Vagina (tissue), 2 donors: ENCODE results near the gene FAM171A2. TPM values are rescaled to one million over a fixed set of nuclear protein-coding genes. Genes with fewer than 3 reads are reported as not detected.
A peak's percentile ranks its signal among the peaks of the same experiment; 100 is the strongest.

Experiments used
- DNase-seq, 2 donors: peaks; one replicate each; pipeline ENCODE4 v3.0.0-alpha.2; 2017; ENCODE audit errors: extremely low spot score in 2 of 2
- H3K27ac ChIP-seq: fragments of 200-600 bp; sonication (generic); one replicate; pipeline ENCODE4 v1.5.1; 2019
- H3K27me3 ChIP-seq: fragments of 200-600 bp; sonication (generic); one replicate; pipeline ENCODE4 v1.5.1; 2019
- H3K36me3 ChIP-seq, 2 donors: fragments of 200-600 bp; sonication (generic); one replicate each; pipeline ENCODE4 v1.5.1; 2017 to 2019
- H3K4me1 ChIP-seq: fragments of 200-600 bp; sonication (generic); one replicate; pipeline ENCODE4 v1.5.1; 2019
- H3K4me3 ChIP-seq, 2 donors: fragments of 200-600 bp; sonication (generic); 1 replicate in 1 of 2; 2 replicates in 1 of 2; pipeline ENCODE4 v1.5.1; 2016 to 2019
- H3K9me3 ChIP-seq: fragments of 200-600 bp; sonication (generic); one replicate; pipeline ENCODE4 v1.5.1; 2019
- CTCF ChIP-seq, 3 experiments: fragments of 450-650 bp in 2 of 3; fragments of 200-600 bp in 1 of 3; sonication (generic) in 1 of 3; IDR thresholded peaks; one replicate each; pipeline ENCODE4 v1.5.1; 2017 to 2019; ENCODE audit warnings: antibody characterized with exemption in 3 of 3, mild to moderate bottlenecking in 2 of 3, moderate library complexity in 2 of 3
- POLR2A ChIP-seq, 2 donors: fragments of 450-650 bp; IDR thresholded peaks; one replicate each; pipeline ENCODE4 v1.6.1; 2017; ENCODE audit warnings: antibody characterized with exemption in 2 of 2, mild to moderate bottlenecking in 2 of 2, moderate library complexity in 2 of 2
- POLR2AphosphoS5 ChIP-seq, 2 donors: sonication (generic); formaldehyde crosslinking; IDR thresholded peaks; one replicate each; pipeline ENCODE4 v1.9.0; 2017; ENCODE audit warnings: antibody characterized with exemption in 2 of 2, mild to moderate bottlenecking in 2 of 2, low read depth in 1 of 2; ENCODE audit not compliant: insufficient read depth in 1 of 2
- intact Hi-C: fragments of 100-400 bp; cut with DNase I; formaldehyde crosslinking; loops from one replicate; pipeline ENCODE4 v1.15.1; 2023
- total RNA-seq: library from RNA; depleted of rRNA; stranded (reverse); fragments of >200 nt; gene quantifications from one replicate; pipeline ENCODE4 v1.2.3, GENCODE V29; 2016

Gene FAM171A2
- total RNA-seq, 1 donor from 2014 or later = 4.2 TPM

GRCh38 chr17:44315760-44316731 lies 47.6 kb downstream of the FAM171A2 start:
- Histone ChIP-seq H3K36me3 (peaks cover 0 to 18% of the 10 kb centered on the region in 2 donors), H3K4me1 (peaks cover 6% of the 10 kb centered on the region), H3K9me3 (no peaks in the 10 kb centered on the region), H3K4me3 (no peak overlapping the region), H3K27me3 (peaks cover 6% of the 10 kb centered on the region), H3K27ac (no peak overlapping the region)
- intact Hi-C loops = no loop called here
- DNase-seq = no peak
- TF ChIP-seq CTCF (IDR thresholded peaks at IDR 0.05) (no peak), POLR2A (IDR thresholded peaks at IDR 0.05) (no peak), POLR2AphosphoS5 (IDR thresholded peaks at IDR 0.05; ENCODE audit: insufficient read depth in 1 of 2, low read depth in 1 of 2) (no peak)

GRCh38 chr17:44314869-44315661 lies 48.6 kb downstream of the FAM171A2 start:
- no peak for TF ChIP-seq POLR2A (IDR thresholded peaks at IDR 0.05)
- no peak for TF ChIP-seq CTCF (IDR thresholded peaks at IDR 0.05)
- TF ChIP-seq POLR2AphosphoS5 (IDR thresholded peaks at IDR 0.05; ENCODE audit: insufficient read depth in 1 of 2, low read depth in 1 of 2) = no peak
- intact Hi-C loops = no loop called here
- no peak overlapping the region for H3K27ac ChIP-seq

GRCh38 chr17:44314524-44314868 lies 49.2 kb downstream of the FAM171A2 start:
- H3K4me3 ChIP-seq = no peak overlapping the region
- no peak for DNase-seq
- intact Hi-C loops = no loop called here
- H3K27me3 ChIP-seq = peaks cover 6% of the 10 kb centered on the region
- H3K4me1 ChIP-seq = peaks cover 6% of the 10 kb centered on the region
- H3K27ac ChIP-seq = no peak overlapping the region
- TF ChIP-seq CTCF (IDR thresholded peaks at IDR 0.05) = no peak
- no peak for TF ChIP-seq POLR2A (IDR thresholded peaks at IDR 0.05)
- TF ChIP-seq POLR2AphosphoS5 (IDR thresholded peaks at IDR 0.05; ENCODE audit: insufficient read depth in 1 of 2, low read depth in 1 of 2) = no peak
- no peaks in the 10 kb centered on the region for H3K9me3 ChIP-seq
- peaks cover 0 to 2% of the 10 kb centered on the region in 2 donors for H3K36me3 ChIP-seq

More at GRCh38 chr17:44314869-44315661, 48.6 kb downstream of the FAM171A2 start:
- Histone ChIP-seq H3K27me3 (peaks cover 6% of the 10 kb centered on the region), H3K36me3 (peaks cover 0 to 8% of the 10 kb centered on the region in 2 donors), H3K4me1 (peaks cover 6% of the 10 kb centered on the region), H3K4me3 (peak overlapping the region; percentile 15 to 45), H3K9me3 (no peaks in the 10 kb centered on the region)
- no peak for DNase-seq

GRCh38 chr17:44314031-44314430 lies 49.6 kb downstream of the FAM171A2 start:
- no peak overlapping the region for H3K27ac ChIP-seq

More at GRCh38 chr17:44314031-44314430, 49.6 kb downstream of the FAM171A2 start:
- H3K36me3 ChIP-seq = no peaks in the 10 kb centered on the region
- TF ChIP-seq CTCF (IDR thresholded peaks at IDR 0.05) (no peak), POLR2AphosphoS5 (IDR thresholded peaks at IDR 0.05; ENCODE audit: insufficient read depth in 1 of 2, low read depth in 1 of 2) (no peak), POLR2A (IDR thresholded peaks at IDR 0.05) (no peak)
- H3K27me3 ChIP-seq = peaks cover 6% of the 10 kb centered on the region
- H3K4me3 ChIP-seq = no peak overlapping the region
- no peak for DNase-seq
- no peaks in the 10 kb centered on the region for H3K9me3 ChIP-seq
- intact Hi-C loops = no loop called here
- peaks cover 11% of the 10 kb centered on the region for H3K4me1 ChIP-seq
